Neural cell (in vitro differentiated cells): Measurements from ENCODE around the gene SHISA2.

Experiments used
- EP300 ChIP-seq: fragments of 450-650 bp; conservative IDR thresholded peaks from 2 replicates; pipeline ENCODE4 v1.6.1; 2014; ENCODE audit warnings: antibody characterized with exemption, mild to moderate bottlenecking, moderate library complexity; ENCODE audit not compliant: poor library complexity, severe bottlenecking
- EZH2 ChIP-seq: fragments of 200-600, 300-800 bp; shearing (Covaris generic), sonication (generic); IDR thresholded peaks from 2 replicates; pipeline ENCODE4 v1.6.1; 2014; ENCODE audit warnings: antibody characterized with exemption, low read length, borderline replicate concordance, mild to moderate bottlenecking; ENCODE audit not compliant: insufficient read depth, poor library complexity, severe bottlenecking
- MXI1 ChIP-seq: fragments of 450-650 bp; conservative IDR thresholded peaks from 2 replicates; pipeline ENCODE4 v1.6.1; 2014; ENCODE audit warnings: antibody characterized with exemption, mild to moderate bottlenecking; ENCODE audit not compliant: poor library complexity, severe bottlenecking
- POLR2AphosphoS5 ChIP-seq: IDR thresholded peaks from 2 replicates; pipeline ENCODE4 v1.6.1; 2012
- SMC3 ChIP-seq: fragments of 450-650 bp; conservative IDR thresholded peaks from 2 replicates; pipeline ENCODE4 v1.6.1; 2014; ENCODE audit warnings: antibody characterized with exemption, mild to moderate bottlenecking, moderate library complexity; ENCODE audit not compliant: poor library complexity
- TF ChIP-seq, protein P1 (sequence below): fragments of 450-650 bp; IDR thresholded peaks from 2 replicates; pipeline ENCODE4 v1.5.1; 2014; ENCODE audit warnings: antibody characterized with exemption, mild to moderate bottlenecking, moderate library complexity; ENCODE audit not compliant: poor library complexity, severe bottlenecking
- TF ChIP-seq, protein P2 (sequence below): IDR thresholded peaks from 2 replicates; pipeline ENCODE4 v1.6.1; 2012; ENCODE audit warnings: borderline replicate concordance

DNA sequence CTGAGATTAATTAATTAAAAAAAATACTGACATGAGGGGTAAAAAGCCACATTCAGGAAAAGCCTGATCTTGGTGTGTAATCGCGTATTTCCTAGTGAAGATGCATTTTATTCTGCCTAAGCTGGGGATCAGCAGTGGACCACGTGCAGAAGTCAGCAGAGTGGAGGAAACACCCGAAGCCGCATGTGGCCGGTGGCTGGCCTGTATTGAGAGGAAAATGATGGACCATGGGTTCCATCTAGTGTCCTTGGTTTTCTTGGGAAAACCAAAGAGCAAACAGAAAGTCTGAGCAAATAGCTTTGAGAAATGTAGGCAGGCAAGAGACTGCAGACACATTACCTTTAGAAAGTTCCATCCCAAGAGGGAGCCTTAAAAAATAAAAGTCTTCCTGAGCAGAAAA lies 23.7 kb upstream of the SHISA2 start:
- TF ChIP-seq, protein P1, sequence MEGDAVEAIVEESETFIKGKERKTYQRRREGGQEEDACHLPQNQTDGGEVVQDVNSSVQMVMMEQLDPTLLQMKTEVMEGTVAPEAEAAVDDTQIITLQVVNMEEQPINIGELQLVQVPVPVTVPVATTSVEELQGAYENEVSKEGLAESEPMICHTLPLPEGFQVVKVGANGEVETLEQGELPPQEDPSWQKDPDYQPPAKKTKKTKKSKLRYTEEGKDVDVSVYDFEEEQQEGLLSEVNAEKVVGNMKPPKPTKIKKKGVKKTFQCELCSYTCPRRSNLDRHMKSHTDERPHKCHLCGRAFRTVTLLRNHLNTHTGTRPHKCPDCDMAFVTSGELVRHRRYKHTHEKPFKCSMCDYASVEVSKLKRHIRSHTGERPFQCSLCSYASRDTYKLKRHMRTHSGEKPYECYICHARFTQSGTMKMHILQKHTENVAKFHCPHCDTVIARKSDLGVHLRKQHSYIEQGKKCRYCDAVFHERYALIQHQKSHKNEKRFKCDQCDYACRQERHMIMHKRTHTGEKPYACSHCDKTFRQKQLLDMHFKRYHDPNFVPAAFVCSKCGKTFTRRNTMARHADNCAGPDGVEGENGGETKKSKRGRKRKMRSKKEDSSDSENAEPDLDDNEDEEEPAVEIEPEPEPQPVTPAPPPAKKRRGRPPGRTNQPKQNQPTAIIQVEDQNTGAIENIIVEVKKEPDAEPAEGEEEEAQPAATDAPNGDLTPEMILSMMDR: no peak
- TF ChIP-seq, protein P2, sequence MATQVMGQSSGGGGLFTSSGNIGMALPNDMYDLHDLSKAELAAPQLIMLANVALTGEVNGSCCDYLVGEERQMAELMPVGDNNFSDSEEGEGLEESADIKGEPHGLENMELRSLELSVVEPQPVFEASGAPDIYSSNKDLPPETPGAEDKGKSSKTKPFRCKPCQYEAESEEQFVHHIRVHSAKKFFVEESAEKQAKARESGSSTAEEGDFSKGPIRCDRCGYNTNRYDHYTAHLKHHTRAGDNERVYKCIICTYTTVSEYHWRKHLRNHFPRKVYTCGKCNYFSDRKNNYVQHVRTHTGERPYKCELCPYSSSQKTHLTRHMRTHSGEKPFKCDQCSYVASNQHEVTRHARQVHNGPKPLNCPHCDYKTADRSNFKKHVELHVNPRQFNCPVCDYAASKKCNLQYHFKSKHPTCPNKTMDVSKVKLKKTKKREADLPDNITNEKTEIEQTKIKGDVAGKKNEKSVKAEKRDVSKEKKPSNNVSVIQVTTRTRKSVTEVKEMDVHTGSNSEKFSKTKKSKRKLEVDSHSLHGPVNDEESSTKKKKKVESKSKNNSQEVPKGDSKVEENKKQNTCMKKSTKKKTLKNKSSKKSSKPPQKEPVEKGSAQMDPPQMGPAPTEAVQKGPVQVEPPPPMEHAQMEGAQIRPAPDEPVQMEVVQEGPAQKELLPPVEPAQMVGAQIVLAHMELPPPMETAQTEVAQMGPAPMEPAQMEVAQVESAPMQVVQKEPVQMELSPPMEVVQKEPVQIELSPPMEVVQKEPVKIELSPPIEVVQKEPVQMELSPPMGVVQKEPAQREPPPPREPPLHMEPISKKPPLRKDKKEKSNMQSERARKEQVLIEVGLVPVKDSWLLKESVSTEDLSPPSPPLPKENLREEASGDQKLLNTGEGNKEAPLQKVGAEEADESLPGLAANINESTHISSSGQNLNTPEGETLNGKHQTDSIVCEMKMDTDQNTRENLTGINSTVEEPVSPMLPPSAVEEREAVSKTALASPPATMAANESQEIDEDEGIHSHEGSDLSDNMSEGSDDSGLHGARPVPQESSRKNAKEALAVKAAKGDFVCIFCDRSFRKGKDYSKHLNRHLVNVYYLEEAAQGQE: no peak
- TF ChIP-seq SMC3: no peak
- no peak for TF ChIP-seq EP300
- TF ChIP-seq POLR2AphosphoS5: no peak
- no peak for TF ChIP-seq MXI1
- no peak for TF ChIP-seq EZH2
